HG02798 (cell line): ENCODE data around the gene SPECC1.
"Not testable (repeated sequence)": the region's sequence is repeated elsewhere in the genome, so short reads cannot be mapped to it uniquely, and the experiment has no call there.

Source experiments
- ATAC-seq: cut with Tn5 transposase; IDR thresholded peaks from one replicate; pipeline ENCODE4 v1.9.1; 2021; ENCODE audit warnings: mild to moderate bottlenecking; ENCODE audit not compliant: unreplicated experiment, poor library complexity

Gene SPECC1, protein sequence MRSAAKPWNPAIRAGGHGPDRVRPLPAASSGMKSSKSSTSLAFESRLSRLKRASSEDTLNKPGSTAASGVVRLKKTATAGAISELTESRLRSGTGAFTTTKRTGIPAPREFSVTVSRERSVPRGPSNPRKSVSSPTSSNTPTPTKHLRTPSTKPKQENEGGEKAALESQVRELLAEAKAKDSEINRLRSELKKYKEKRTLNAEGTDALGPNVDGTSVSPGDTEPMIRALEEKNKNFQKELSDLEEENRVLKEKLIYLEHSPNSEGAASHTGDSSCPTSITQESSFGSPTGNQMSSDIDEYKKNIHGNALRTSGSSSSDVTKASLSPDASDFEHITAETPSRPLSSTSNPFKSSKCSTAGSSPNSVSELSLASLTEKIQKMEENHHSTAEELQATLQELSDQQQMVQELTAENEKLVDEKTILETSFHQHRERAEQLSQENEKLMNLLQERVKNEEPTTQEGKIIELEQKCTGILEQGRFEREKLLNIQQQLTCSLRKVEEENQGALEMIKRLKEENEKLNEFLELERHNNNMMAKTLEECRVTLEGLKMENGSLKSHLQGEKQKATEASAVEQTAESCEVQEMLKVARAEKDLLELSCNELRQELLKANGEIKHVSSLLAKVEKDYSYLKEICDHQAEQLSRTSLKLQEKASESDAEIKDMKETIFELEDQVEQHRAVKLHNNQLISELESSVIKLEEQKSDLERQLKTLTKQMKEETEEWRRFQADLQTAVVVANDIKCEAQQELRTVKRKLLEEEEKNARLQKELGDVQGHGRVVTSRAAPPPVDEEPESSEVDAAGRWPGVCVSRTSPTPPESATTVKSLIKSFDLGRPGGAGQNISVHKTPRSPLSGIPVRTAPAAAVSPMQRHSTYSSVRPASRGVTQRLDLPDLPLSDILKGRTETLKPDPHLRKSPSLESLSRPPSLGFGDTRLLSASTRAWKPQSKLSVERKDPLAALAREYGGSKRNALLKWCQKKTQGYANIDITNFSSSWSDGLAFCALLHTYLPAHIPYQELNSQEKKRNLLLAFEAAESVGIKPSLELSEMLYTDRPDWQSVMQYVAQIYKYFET

GRCh38 chr17:20009302-20010098 lies at the start of gene SPECC1:
Gene SPECC1, plus strand, starts transcription at chr17:20009359. Its CDS starts 87,293 bp downstream, at chr17:20096652.
- peak; percentile 97 for ATAC-seq

GRCh38 chr17:19962954-19963353 lies 46.2 kb upstream of the SPECC1 start:
- ATAC-seq = not testable (repeated sequence)

DNA sequence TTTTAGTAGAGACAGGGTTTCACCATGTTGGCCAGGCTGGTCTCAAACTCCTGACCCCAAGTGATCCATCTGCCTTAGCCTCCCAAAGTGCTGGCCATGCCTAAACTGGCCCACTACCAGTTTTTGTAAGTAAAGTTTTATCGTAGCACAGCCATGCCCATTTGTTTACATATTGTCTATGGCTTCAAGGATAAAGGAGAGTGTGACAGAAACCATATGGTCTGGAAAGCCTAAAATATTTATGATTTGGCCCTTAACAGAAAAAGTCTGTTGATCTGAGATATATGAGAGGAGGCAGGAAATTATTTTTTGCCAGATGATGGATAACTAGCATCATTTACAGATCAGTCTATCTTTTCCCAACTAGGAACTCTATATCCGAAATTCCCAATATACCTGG lies 36.0 kb upstream of the SPECC1 start:
- no peak for ATAC-seq

DNA sequence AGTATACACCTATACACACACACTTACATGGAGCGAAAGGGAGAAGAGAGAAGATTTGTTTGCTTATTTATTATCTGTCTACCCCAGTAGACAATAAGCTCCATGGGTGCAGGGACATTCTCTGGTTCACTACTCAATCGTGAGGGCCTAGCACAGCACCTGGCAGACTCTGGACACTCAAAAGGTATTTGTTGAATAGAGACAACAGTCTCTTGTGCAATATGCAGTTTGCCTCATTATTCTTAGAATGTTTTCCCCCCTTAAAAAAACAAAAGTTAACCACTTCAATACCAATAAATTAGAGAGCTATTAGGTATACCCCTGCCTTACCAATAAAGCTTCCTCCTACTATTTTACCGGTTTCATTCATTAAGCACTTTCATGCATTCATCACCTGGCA lies 33.6 kb upstream of the SPECC1 start:
- ATAC-seq = no peak

DNA sequence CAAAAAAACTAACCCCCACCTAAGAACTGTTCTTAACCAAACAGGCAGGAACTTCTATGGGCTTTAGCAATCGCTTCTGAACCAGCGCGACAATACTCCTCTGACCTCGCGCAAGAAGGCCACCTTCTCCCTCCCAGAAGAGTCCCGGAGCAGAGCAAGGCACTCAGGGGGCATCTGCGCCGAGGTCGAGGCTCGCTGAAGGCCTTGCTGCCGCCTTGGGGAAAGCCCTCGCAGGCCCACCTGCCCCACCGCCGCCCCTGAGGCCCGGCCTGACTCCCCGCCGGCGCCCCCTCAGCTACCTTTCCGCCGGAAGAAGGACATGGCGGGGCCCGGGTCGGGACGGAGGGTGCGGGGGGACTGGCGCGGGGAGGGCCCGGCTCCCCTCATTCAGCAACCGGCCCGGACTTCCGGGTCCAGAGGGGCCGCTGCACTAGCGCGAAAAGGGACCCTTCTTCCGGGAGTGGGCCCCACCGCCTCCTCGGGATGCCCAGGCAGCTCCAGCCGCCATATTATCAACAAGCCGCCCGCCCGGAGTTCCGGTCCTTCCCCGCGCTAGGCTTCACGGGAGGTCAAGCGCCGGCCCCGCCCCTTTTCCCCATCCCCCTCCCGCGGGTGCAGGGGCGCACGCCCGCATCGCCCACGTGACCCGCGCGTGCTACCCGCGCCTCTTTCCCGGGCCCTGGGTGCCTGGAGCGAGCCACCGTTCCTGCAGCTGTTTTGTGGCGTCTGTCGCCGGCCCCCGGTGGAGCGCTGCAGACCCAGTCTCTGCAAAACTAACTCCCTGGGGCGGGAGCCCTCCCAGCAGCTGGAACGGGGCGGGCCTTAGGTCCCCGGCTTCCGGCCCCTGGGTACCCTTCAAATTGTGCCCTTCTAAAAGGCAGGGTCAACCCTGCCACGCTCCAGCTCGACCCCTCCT lies 31.6 kb upstream of the SPECC1 start, which contains the start of gene AKAP10:
TSS of gene AKAP10 (minus strand) at position 536 of the 916 bp plus-strand sequence. CDS start at position 387, 149 bp downstream.
- ATAC-seq = peak; percentile 86

DNA sequence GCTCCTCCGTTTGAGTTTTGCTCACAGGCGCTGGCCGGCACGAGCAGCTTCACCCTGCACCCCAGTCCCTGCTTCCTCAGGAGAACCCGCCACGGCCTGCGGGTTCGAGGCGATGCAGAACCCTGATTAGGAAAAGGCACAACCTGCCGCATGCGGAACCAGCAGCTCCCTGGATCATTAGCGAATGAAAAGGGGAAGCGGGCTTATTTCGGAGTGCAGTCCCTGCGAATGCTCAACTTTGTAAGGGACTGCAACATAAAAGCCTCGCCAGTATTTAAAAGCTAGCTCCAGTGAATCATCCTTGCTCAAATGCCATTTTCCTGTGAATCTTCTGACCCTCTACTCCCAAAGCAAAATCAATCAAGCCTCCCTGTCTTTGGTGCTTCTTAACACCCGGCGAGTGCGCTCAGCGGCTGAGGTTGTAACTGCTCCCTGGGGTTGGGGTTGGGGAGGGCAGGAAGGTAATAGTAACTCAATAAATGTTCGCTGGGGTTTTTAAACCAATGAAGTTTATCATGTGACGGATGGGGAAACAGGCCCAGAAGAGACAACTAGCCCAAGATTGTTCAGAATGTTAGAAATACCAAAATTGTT lies 30.9 kb upstream of the SPECC1 start:
- ATAC-seq = peak; percentile 28

- ATAC-seq = no peak
Measured at GRCh38 chr17:19978805-19979211, 30.4 kb upstream of the SPECC1 start.

GRCh38 chr17:19979917-19980770 lies 29.0 kb upstream of the SPECC1 start:
- no peak for ATAC-seq

DNA sequence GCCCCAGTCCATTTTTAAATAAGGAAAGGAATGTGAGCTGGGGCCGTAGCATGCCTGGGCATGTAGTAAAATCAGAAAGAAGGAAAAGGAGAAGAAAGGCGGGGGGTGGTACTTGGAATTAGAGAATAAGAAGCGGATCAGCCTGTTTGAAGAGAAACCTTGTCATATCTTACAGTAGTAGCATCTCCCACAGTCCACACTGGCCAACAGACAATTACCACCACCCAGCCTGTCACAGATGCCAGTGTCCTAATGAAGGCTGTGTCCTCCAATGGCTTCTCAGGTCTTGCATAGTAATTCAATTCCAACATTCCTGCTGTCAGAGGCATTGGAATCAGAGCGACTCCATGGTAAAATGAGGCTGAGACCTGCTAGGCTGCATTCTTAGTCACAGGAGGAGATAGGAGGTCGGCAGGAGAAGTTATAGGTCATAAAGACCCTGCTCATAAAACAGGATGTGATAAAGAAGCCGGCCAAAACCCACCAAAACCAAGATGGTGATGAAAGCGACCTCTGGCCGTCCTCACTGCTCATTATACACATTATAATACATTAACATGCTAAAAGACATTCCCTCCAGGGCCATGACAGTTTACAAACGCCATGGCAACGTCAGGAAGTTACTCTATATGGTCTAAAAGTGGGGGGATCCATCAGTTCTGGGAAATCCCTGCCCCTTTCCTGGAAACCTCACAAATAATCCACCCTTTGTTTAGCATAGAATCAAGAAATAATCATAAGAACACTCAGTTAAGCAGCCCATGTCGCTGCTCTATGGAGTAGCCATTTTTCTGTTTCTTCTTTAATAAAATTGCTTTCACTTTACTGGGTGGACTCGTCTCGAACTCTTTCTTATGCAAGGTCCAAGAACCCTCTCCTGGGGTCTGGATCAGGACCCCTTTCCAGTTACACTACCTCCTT lies 22.0 kb upstream of the SPECC1 start:
- no peak for ATAC-seq

- ATAC-seq = no peak
Measured at GRCh38 chr17:19987897-19988296, 21.3 kb upstream of the SPECC1 start.

DNA sequence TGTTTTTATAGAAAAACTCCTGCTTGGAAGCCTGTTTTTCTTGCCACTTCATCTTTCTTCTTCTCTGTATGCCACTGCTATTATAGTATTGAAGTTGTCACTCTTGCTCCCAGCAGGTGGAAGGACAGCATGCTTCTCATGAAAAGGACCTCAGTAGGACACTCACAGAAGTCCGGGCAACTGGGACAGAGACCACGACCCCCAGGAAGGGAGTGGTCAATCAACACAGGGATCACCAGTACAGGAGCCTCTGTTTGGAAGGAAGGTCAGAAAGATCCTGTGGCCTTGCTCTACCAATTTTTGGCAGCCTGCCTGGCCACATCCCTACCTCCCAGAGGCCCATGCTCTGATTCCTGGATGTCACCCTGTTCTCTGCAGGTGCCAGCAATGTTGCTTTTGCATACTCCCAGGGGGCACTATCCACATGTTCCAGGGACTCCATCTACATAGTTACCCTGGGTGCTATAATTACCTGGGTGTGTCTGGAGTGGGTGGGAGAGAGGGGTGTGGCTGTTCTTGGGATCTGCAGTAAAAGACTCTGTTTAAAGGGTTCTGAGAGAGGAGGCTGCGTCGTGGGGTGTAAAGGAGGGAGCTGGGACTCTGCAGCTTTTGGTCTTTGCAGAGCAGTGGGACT lies 17.8 kb upstream of the SPECC1 start:
- no peak for ATAC-seq

DNA sequence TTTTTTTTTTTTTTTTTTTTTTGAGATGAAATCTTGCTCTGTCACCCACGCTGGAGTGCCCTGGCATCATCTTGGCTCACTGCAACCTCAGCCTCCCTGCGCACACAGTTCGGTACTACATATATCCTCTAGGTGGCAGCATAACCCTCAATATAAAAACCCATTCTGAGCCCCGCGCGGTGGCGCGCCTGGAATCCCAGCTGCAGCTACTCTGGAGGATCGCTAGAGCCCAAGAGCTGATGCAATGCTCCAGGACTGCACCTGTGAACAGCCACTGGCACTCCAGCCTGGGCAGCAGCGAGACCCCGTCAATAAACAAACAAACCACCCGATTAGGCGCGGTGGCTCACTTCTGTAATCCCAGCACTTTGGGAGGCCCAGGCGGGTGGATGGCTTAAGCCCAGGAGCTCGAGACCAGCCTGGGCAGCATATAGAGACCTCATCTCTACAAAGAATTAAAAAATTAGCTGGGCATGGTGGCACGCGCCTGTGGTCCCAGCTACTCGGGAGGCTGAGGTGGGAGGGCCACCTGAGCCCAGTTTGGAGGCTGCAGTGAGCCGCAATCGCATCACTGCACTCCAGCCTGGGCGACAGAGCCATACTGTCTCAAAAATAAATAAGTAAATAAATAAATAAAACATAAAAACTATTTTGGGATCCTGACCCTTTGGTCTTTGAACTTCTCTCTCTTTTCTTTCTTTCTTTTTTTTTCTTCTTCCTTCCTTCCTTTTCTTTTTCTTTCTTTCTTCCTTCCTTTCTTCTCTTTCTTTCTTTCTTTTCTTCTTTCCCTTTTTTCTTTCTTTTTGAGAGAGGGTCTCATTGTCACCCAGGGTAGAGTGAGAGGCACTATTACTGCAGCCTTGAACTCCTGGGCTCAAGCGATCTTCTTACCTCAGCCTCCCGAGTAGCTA lies 16.1 kb upstream of the SPECC1 start:
- ATAC-seq = peak; percentile 94

GRCh38 chr17:19996086-19996485 lies 13.1 kb upstream of the SPECC1 start:
- ATAC-seq = no peak

GRCh38 chr17:19996502-19996901 lies 12.7 kb upstream of the SPECC1 start:
- no peak for ATAC-seq
